IPS-15b (cell line): ENCODE data around the gene CLDND2.
"Not testable (repeated sequence)": the region's sequence is repeated elsewhere in the genome, so short reads cannot be mapped to it uniquely, and the experiment has no call there.

Experiments
- H3K27me3 ChIP-seq: one replicate; pipeline ENCODE4 v1.6.1; 2013; ENCODE audit warnings: low read length; ENCODE audit not compliant: control insufficient read depth, insufficient read depth
- H3K36me3 ChIP-seq: one replicate; pipeline ENCODE4 v1.6.1; 2013; ENCODE audit warnings: low read length; ENCODE audit not compliant: control insufficient read depth, insufficient read depth
- H3K4me1 ChIP-seq: one replicate; pipeline ENCODE4 v1.6.1; 2013; ENCODE audit warnings: mild to moderate bottlenecking, low read length; ENCODE audit not compliant: control insufficient read depth, insufficient read depth
- H3K4me3 ChIP-seq: one replicate; pipeline ENCODE4 v1.5.1; 2013; ENCODE audit warnings: low read depth, low read length
- H3K9ac ChIP-seq: one replicate; pipeline ENCODE4 v1.6.1; 2013; ENCODE audit warnings: low read depth, mild to moderate bottlenecking, low read length
- H3K9me3 ChIP-seq: one replicate; pipeline ENCODE4 v1.6.1; 2013; ENCODE audit warnings: mild to moderate bottlenecking, low read length; ENCODE audit not compliant: control insufficient read depth, insufficient read depth

Gene CLDND2

GRCh38 chr19:51398096-51398704 lies 29.4 kb upstream of the CLDND2 start:
- H3K4me1 ChIP-seq: peaks cover 6% of the 10 kb centered on the region
- no peaks in the 10 kb centered on the region for H3K27me3 ChIP-seq
- H3K9ac ChIP-seq: no peak overlapping the region
- peaks cover 5% of the 10 kb centered on the region for H3K9me3 ChIP-seq
- peaks cover 5% of the 10 kb centered on the region for H3K36me3 ChIP-seq
- no peak overlapping the region for H3K4me3 ChIP-seq

GRCh38 chr19:51397453-51397852 lies 28.6 kb upstream of the CLDND2 start:
- H3K4me1 ChIP-seq, H3K27me3 ChIP-seq, H3K9ac ChIP-seq, H3K36me3 ChIP-seq, H3K9me3 ChIP-seq, H3K4me3 ChIP-seq: not testable (repeated sequence)

DNA sequence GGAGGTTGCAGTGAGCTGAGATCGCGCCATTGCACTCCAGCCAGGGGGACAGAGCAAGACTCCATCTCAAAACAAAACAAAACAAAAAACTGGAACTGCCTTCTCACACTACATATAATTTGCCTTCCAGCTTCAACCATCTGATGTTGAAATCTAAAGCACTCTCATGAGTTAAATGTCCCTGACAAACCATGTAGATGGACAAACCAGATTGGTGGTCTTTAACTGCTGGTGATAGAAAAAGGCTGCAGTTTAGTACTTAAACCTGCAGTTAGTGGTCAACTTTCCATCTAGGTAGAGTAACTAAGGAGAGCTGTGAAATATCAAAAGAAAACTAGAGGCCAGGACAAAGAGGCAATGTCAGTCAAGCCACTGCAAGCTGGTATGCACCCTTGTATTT lies 27.4 kb upstream of the CLDND2 start:
- Histone ChIP-seq H3K4me3 (no peak overlapping the region), H3K4me1 (peaks cover 8% of the 10 kb centered on the region), H3K9me3 (no peaks in the 10 kb centered on the region), H3K9ac (no peak overlapping the region), H3K27me3 (no peaks in the 10 kb centered on the region), H3K36me3 (no peaks in the 10 kb centered on the region)

- Histone ChIP-seq H3K36me3 (no peaks in the 10 kb centered on the region), H3K9ac (peak overlapping the region; percentile 91), H3K4me3 (peak overlapping the region; percentile 94)
Measured at GRCh38 chr19:51394050-51394836, 25.4 kb upstream of the CLDND2 start.

DNA sequence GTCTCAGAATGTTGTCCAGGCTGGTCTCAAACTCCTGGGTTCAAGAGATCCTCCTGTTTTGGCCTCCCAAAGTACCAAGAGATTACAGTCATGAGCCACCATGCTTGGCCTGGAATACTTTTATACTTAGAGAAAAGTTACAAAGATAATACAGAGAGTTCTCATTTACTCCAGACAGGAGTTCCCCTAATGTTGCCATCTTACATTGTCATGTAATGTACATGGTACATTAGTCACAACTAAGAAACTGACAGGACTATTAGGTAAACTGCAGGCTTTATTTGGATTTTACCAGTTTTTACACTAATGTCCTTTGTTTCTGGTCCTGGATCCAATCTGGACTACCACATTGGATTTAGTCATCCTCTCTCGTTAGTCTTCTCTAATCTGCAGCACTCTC lies 23.9 kb upstream of the CLDND2 start:
- Histone ChIP-seq H3K36me3 (no peaks in the 10 kb centered on the region), H3K27me3 (no peaks in the 10 kb centered on the region), H3K4me1 (peaks cover 9% of the 10 kb centered on the region), H3K9me3 (no peaks in the 10 kb centered on the region), H3K4me3 (no peak overlapping the region), H3K9ac (no peak overlapping the region)

More at GRCh38 chr19:51394050-51394836, 25.4 kb upstream of the CLDND2 start:
- no peaks in the 10 kb centered on the region for H3K9me3 ChIP-seq
- no peaks in the 10 kb centered on the region for H3K27me3 ChIP-seq
- H3K4me1 ChIP-seq: peaks cover 9% of the 10 kb centered on the region

GRCh38 chr19:51391073-51391611 lies 22.3 kb upstream of the CLDND2 start:
- Histone ChIP-seq H3K36me3 (no peaks in the 10 kb centered on the region), H3K4me3 (peak overlapping the region; percentile 52), H3K9me3 (no peaks in the 10 kb centered on the region), H3K27me3 (no peaks in the 10 kb centered on the region), H3K4me1 (peaks cover 7% of the 10 kb centered on the region), H3K9ac (peak overlapping the region; percentile 24)

DNA sequence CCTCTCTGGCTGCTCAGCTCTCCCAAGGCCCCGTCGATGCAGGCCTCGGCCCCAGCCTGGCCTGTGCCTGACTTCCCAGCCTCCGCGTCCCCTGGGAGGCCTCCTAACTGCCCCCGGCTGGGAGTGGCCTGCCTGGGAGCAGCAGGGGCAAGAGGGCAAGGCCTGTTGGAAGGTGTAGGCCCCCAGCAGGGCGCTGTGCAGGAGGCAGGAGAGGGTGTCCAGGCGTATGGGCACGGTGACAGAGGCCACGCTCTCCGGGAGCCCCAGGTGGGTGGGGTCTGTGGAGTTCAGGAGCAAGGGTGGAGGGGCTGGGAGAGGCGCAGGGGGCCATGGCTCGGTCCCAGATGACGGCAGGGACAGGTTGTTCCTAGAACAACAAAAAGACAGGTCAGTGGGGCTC lies 20.3 kb upstream of the CLDND2 start:
- no peaks in the 10 kb centered on the region for H3K27me3 ChIP-seq
- H3K9ac ChIP-seq: no peak overlapping the region
- no peak overlapping the region for H3K4me3 ChIP-seq
- H3K36me3 ChIP-seq: no peaks in the 10 kb centered on the region
- H3K9me3 ChIP-seq: no peaks in the 10 kb centered on the region
- peaks cover 3% of the 10 kb centered on the region for H3K4me1 ChIP-seq

DNA sequence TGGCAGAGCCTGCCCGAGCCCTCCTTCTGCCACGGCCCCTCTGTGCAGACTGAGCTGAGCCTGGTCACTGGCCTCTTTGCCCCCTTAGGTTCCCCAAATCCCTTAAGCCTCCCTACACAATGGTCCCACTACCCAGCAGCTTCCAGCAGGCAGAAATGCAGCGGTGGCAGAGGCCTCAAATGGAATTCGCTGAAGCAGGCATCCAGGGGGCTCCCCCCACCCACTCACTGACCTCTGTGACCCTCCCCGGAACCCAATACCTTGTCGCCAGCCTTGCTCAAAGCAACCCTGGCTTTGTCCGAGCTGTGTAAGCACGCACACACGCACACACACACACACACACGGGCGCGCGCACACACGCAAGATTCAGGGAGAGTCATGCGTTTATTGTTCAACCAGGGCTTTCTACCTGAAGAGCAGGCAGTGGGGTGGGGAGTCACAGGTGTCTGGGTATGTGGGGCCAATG lies 19.2 kb upstream of the CLDND2 start, which contains the start of gene LIM2:
TSS of gene LIM2 (minus strand) at position 51 of the 466 bp plus-strand sequence. CDS start 531 bp downstream, outside the sequence.
- no peaks in the 10 kb centered on the region for H3K36me3 ChIP-seq
- no peak within 1 kb of the TSS for H3K9ac ChIP-seq
- no peaks in the 10 kb centered on the region for H3K9me3 ChIP-seq
- H3K27me3 ChIP-seq: no peaks in the 10 kb centered on the region
- H3K4me1 ChIP-seq: peaks cover 3% of the 10 kb centered on the region
- H3K4me3 ChIP-seq: no peak within 1 kb of the TSS

DNA sequence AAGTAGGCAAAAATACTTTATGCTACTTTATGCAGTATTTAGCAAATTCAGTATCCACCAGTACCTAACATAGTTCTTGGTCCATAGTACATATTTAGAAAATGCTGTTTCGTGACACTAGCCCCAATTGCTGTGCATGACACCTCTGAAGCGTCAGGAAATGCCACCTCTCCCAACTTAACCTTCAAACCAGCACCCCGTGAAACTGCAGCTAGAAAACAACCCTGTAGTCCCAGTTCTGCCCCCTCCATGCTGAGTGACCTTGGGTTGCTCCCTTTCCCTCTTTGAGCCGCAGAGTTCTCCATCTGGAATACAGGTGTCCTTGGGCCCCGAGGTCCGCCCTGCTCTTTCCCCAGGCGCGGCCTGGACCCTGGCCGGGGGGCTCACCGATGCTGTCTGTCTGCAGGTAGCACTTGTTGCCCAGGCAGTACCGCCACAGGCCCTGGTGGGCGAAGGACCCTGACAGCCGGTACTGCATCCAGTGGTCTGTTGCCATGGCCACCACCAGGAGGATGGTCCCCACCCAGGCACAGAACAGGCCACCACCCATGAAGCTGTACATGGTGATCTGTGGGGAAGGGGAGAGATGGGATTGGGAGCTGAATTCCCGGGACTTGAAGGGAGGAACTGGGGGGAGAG lies 18.2 kb upstream of the CLDND2 start:
- Histone ChIP-seq H3K4me3 (no peak overlapping the region), H3K36me3 (no peaks in the 10 kb centered on the region), H3K9me3 (no peaks in the 10 kb centered on the region), H3K4me1 (peaks cover 3% of the 10 kb centered on the region), H3K9ac (no peak overlapping the region), H3K27me3 (no peaks in the 10 kb centered on the region)

DNA sequence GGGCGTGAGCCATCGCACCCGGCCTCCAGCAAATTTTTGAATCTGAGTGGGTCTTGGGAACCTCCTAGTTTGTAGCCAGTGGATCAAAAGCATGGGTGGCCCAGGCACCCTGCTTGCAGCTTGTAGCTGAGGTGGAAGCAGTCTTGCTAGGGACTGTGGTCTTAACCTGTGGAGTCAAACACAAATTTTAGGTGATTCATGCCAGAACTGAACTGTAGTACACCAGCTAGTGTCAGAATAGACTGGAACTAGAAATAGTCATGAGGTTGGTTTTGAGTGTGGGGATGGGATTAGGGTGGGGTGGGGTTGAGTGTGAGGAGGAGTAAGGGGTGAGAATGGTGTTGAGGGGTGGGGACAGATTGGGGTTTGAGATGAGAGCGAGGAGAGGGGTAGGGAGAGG lies 13.2 kb upstream of the CLDND2 start:
- Histone ChIP-seq H3K4me1 (no peaks in the 10 kb centered on the region), H3K9me3 (no peaks in the 10 kb centered on the region), H3K9ac (no peak overlapping the region), H3K4me3 (no peak overlapping the region), H3K36me3 (no peaks in the 10 kb centered on the region), H3K27me3 (no peaks in the 10 kb centered on the region)

DNA sequence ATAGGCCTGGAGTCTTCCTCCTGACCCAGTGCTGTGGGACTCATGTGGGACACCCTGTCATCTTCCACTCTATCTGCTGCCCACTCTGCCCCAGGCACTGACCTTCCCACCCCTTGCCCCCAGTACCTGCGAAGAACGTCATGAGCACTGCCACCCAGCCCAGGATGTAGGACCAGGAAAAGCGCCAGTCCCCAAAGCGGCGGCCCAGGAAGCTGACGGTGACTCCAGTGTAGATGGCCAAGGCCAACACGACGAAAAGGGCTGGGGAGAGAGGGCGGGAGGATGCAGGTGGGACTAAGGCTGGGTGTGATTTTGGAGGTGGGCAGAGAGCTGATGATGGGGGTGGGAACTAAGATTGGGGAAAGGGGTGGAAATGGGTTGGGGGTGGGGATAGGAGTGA lies 11.6 kb upstream of the CLDND2 start:
- Histone ChIP-seq H3K9me3 (no peaks in the 10 kb centered on the region), H3K36me3 (no peaks in the 10 kb centered on the region), H3K4me3 (no peak overlapping the region), H3K9ac (no peak overlapping the region), H3K27me3 (no peaks in the 10 kb centered on the region), H3K4me1 (no peaks in the 10 kb centered on the region)
